GM21786 (cell line): ENCODE measurements around the gene UBAP2.
"Not testable (repeated sequence)": the region's sequence is repeated elsewhere in the genome, so short reads cannot be mapped to it uniquely, and the experiment has no call there.

Experiments
- ATAC-seq: cut with Tn5 transposase; IDR thresholded peaks from one replicate; pipeline ENCODE4 v1.9.1; 2021; ENCODE audit not compliant: unreplicated experiment

Gene UBAP2

GRCh38 chr9:33992632-33993031 lies 56.1 kb downstream of the UBAP2 start:
- ATAC-seq: no peak

GRCh38 chr9:33988219-33988890 lies 60.3 kb downstream of the UBAP2 start:
- peak; percentile 99 for ATAC-seq

- no peak for ATAC-seq
These were observed 72.3 kb downstream of the UBAP2 start for GRCh38 chr9:33976414-33976813.

GRCh38 chr9:33972698-33973097 lies 76.0 kb downstream of the UBAP2 start:
- ATAC-seq: no peak

GRCh38 chr9:33964086-33964768 lies 84.5 kb downstream of the UBAP2 start:
- ATAC-seq: no peak

GRCh38 chr9:33962468-33962867 lies 86.2 kb downstream of the UBAP2 start:
- not testable (repeated sequence) for ATAC-seq

GRCh38 chr9:33959725-33960124 lies 89.0 kb downstream of the UBAP2 start:
- ATAC-seq: no peak

- no peak for ATAC-seq
These were observed 92.1 kb downstream of the UBAP2 start for GRCh38 chr9:33956544-33956943.

GRCh38 chr9:33952066-33952465 lies 96.6 kb downstream of the UBAP2 start:
- no peak for ATAC-seq

- no peak for ATAC-seq
These were observed 98.3 kb downstream of the UBAP2 start for GRCh38 chr9:33950371-33950770.

- ATAC-seq: no peak
These were observed 101.7 kb downstream of the UBAP2 start for GRCh38 chr9:33946779-33947535.

GRCh38 chr9:33943389-33943788 lies 105.3 kb downstream of the UBAP2 start:
- ATAC-seq: no peak

GRCh38 chr9:33942471-33943083 lies 106.1 kb downstream of the UBAP2 start:
- ATAC-seq: no peak

GRCh38 chr9:33939924-33940874 lies 108.5 kb downstream of the UBAP2 start:
- ATAC-seq: no peak

GRCh38 chr9:33934188-33934878 lies 114.4 kb downstream of the UBAP2 start:
- ATAC-seq: no peak

- ATAC-seq: no peak
These were observed 116.4 kb downstream of the UBAP2 start for GRCh38 chr9:33932078-33932807.

GRCh38 chr9:33931326-33931725 lies 117.4 kb downstream of the UBAP2 start:
- no peak for ATAC-seq

- ATAC-seq: no peak
These were observed 121.0 kb downstream of the UBAP2 start for GRCh38 chr9:33927694-33928093.
